Caco-2 (cell line): Measurements from ENCODE around the gene PLA2G4C. TPM values are rescaled to one million over a fixed set of nuclear protein-coding genes. Genes with fewer than 3 reads are reported as not detected.

Experiments
- BruUV-seq: library from RNA; stranded (reverse); fragments of 400-500 nt; replicated peaks from 2 replicates; lab custom pipeline; 2021; lab: Mats Ljungman, UMichigan
- CTCF ChIA-PET: fragments of 300-600 bp; sonication (Branson Sonifier 250); formaldehyde crosslinking; loops from one replicate; lab custom pipeline; 2022; ENCODE audit warnings: antibody characterized with exemption; lab: Charles Lee
- POLR2A ChIA-PET: fragments of 300-600 bp; sonication (Branson Sonifier 250); formaldehyde crosslinking; loops from one replicate; lab custom pipeline; 2022; ENCODE audit warnings: antibody characterized with exemption; lab: Charles Lee
- DNase-seq, 2 experiments: peaks; one replicate each; pipeline versions ENCODE4 v3.0.0 to v3.0.0-alpha.2; 2020 to 2022
- H3K27me3 ChIP-seq: replicated peaks from 2 replicates; pipeline ENCODE4 v1.6.0; 2011; ENCODE audit warnings: low read length; ENCODE audit not compliant: control insufficient read depth, insufficient read depth
- H3K36me3 ChIP-seq: 2 replicates; pipeline ENCODE4 v1.5.1; 2011; ENCODE audit warnings: low read length; ENCODE audit not compliant: control insufficient read depth, insufficient read depth
- H3K4me1 ChIP-seq: fragments of 250-450 bp; sonication (Bioruptor Pico); 2 replicates; pipeline ENCODE4 v1.5.1; 2020; ENCODE audit warnings: mild to moderate bottlenecking
- H3K4me3 ChIP-seq: 2 replicates; pipeline ENCODE4 v1.5.1; 2011; ENCODE audit warnings: low read depth, mild to moderate bottlenecking, control low read depth, low read length
- H3K9me3 ChIP-seq: fragments of 250-450 bp; sonication (Bioruptor Pico); 2 replicates; pipeline ENCODE4 v1.5.1; 2020; ENCODE audit warnings: mild to moderate bottlenecking, moderate library complexity
- H3K27ac Mint-ChIP-seq: one replicate; pipeline ENCODE4 v1.8.0; 2022; ENCODE audit warnings: mixed read lengths; ENCODE audit not compliant: unreplicated experiment
- H3K27me3 Mint-ChIP-seq: one replicate; pipeline ENCODE4 v1.8.0; 2022; ENCODE audit warnings: mixed read lengths; ENCODE audit not compliant: insufficient read depth, unreplicated experiment
- H3K36me3 Mint-ChIP-seq: one replicate; pipeline ENCODE4 v1.8.0; 2022; ENCODE audit warnings: mild to moderate bottlenecking, mixed read lengths; ENCODE audit not compliant: insufficient read depth, unreplicated experiment
- H3K4me1 Mint-ChIP-seq: one replicate; pipeline ENCODE4 v1.8.0; 2022; ENCODE audit warnings: low read depth, mixed read lengths; ENCODE audit not compliant: unreplicated experiment
- H3K4me3 Mint-ChIP-seq: one replicate; pipeline ENCODE4 v1.8.0; 2022; ENCODE audit warnings: mild to moderate bottlenecking, moderate library complexity, mixed read lengths; ENCODE audit not compliant: unreplicated experiment
- H3K9me3 Mint-ChIP-seq: one replicate; pipeline ENCODE4 v1.8.0; 2022; ENCODE audit warnings: mixed read lengths; ENCODE audit not compliant: unreplicated experiment
- CTCF ChIP-seq, 2 experiments: fragments of 200-600 bp in 1 of 2; IDR thresholded peaks; 1 replicate in 1 of 2; 2 replicates in 1 of 2; pipeline versions ENCODE4 v1.5.1 to v1.8.0; 2011 to 2022; ENCODE audit warnings: antibody characterized with exemption in 1 of 2, control low read depth in 1 of 2, inconsistent platforms in 1 of 2, low read depth in 1 of 2, low read length in 1 of 2, mild to moderate bottlenecking in 1 of 2, moderate library complexity in 1 of 2; ENCODE audit not compliant: insufficient read depth in 1 of 2, severe bottlenecking in 1 of 2, unreplicated experiment in 1 of 2
- intact Hi-C: fragments of 100-400 bp; cut with micrococcal nuclease; formaldehyde crosslinking; loops from one replicate; pipeline ENCODE4 v1.10.0; 2022; ENCODE audit not compliant: unreplicated experiment
- total RNA-seq: library from RNA; stranded (reverse); gene quantifications from 2 replicates; pipeline ENCODE4 v1.2.3, GENCODE V29; 2022

The PLA2G4C gene
- total RNA-seq, 1 experiment from 2014 or later, result 1.5 TPM

- no peak overlapping the region for H3K27ac Mint-ChIP-seq
- no peak for DNase-seq
- no TSS peak for BruUV-seq
Observed at GRCh38 chr19:48118131-48118517, 7.5 kb upstream of the PLA2G4C start.

GRCh38 chr19:48117515-48118130 lies 7.0 kb upstream of the PLA2G4C start:
- peaks cover 17% of the 10 kb centered on the region for H3K36me3 Mint-ChIP-seq
- H3K9me3 Mint-ChIP-seq, result no peaks in the 10 kb centered on the region
- Histone ChIP-seq H3K36me3 (no peaks in the 10 kb centered on the region), H3K4me1 (no peaks in the 10 kb centered on the region), H3K27me3 (no peaks in the 10 kb centered on the region), H3K9me3 (no peaks in the 10 kb centered on the region), H3K4me3 (no peak overlapping the region)
- ChIA-PET CTCF (no interaction called here), POLR2A (no interaction called here)
- no TSS peak for BruUV-seq
- peaks cover 5% of the 10 kb centered on the region for H3K4me1 Mint-ChIP-seq
- intact Hi-C loops, result no loop called here
- H3K4me3 Mint-ChIP-seq, result no peak overlapping the region
- no peak overlapping the region for H3K27ac Mint-ChIP-seq
- no peaks in the 10 kb centered on the region for H3K27me3 Mint-ChIP-seq
- TF ChIP-seq CTCF (IDR thresholded peaks at IDR 0.05; ENCODE audit: insufficient read depth in 1 of 2, low read depth in 1 of 2, low read length in 1 of 2, severe bottlenecking in 1 of 2, unreplicated experiment in 1 of 2), result no peak
- DNase-seq, result no peak

More at GRCh38 chr19:48118131-48118517, 7.5 kb upstream of the PLA2G4C start:
- Mint-ChIP-seq H3K4me1 (peaks cover 5% of the 10 kb centered on the region), H3K4me3 (no peak overlapping the region), H3K27me3 (no peaks in the 10 kb centered on the region), H3K36me3 (peaks cover 22% of the 10 kb centered on the region), H3K9me3 (no peaks in the 10 kb centered on the region)
- no peak overlapping the region for H3K4me3 ChIP-seq
- intact Hi-C loops, result no loop called here
- H3K4me1 ChIP-seq, result 0 out of 2 replicates have a peak, but pooled peaks cover 1% of the 10 kb centered on the region
- no peak for TF ChIP-seq CTCF (IDR thresholded peaks at IDR 0.05; ENCODE audit: insufficient read depth in 1 of 2, low read depth in 1 of 2, low read length in 1 of 2, severe bottlenecking in 1 of 2, unreplicated experiment in 1 of 2)
- H3K27me3 ChIP-seq, result no peaks in the 10 kb centered on the region
- POLR2A ChIA-PET, result no interaction called here
- H3K36me3 ChIP-seq, result no peaks in the 10 kb centered on the region
- no peaks in the 10 kb centered on the region for H3K9me3 ChIP-seq
- CTCF ChIA-PET, result no interaction called here

GRCh38 chr19:48113190-48113917 lies 2.7 kb upstream of the PLA2G4C start:
- Mint-ChIP-seq H3K27me3 (no peaks in the 10 kb centered on the region), H3K4me1 (no peaks in the 10 kb centered on the region), H3K9me3 (no peaks in the 10 kb centered on the region), H3K36me3 (peaks cover 22% of the 10 kb centered on the region), H3K4me3 (no peak overlapping the region), H3K27ac (no peak overlapping the region)
- ChIA-PET POLR2A (no interaction called here), CTCF (interaction anchor here (0.6 kb wide), 1 partner anchor 104 kb away, joined by 3 read pairs; no protein-coding TSS in a partner anchor)
- no TSS peak for BruUV-seq
- Histone ChIP-seq H3K4me1 (peaks cover 7% of the 10 kb centered on the region), H3K36me3 (no peaks in the 10 kb centered on the region), H3K9me3 (no peaks in the 10 kb centered on the region), H3K27me3 (no peaks in the 10 kb centered on the region), H3K4me3 (no peak overlapping the region)
- no peak for TF ChIP-seq CTCF (IDR thresholded peaks at IDR 0.05; ENCODE audit: insufficient read depth in 1 of 2, low read depth in 1 of 2, low read length in 1 of 2, severe bottlenecking in 1 of 2, unreplicated experiment in 1 of 2)
- intact Hi-C loops, result no loop called here
- no peak for DNase-seq
